Progenitor cell of endocrine pancreas (in vitro differentiated cells): Measurements from ENCODE around the gene BLZF1. TPM values are rescaled to one million over a fixed set of nuclear protein-coding genes. Genes with fewer than 3 reads are reported as not detected.

Experiments used
- DNase-seq: peaks from one replicate; pipeline ENCODE4 v3.0.0; 2021; ENCODE audit warnings: low spot score; ENCODE audit not compliant: unreplicated experiment
- H3K27ac Mint-ChIP-seq: 2 replicates; pipeline ENCODE4 v1.8.0; 2021; ENCODE audit warnings: mild to moderate bottlenecking, moderate library complexity, mixed read lengths
- H3K27me3 Mint-ChIP-seq: 2 replicates; pipeline ENCODE4 v1.8.0; 2021; ENCODE audit warnings: mixed read lengths
- H3K36me3 Mint-ChIP-seq: 2 replicates; pipeline ENCODE4 v1.8.0; 2022; ENCODE audit warnings: mixed read lengths; ENCODE audit not compliant: insufficient read depth
- H3K4me1 Mint-ChIP-seq: 2 replicates; pipeline ENCODE4 v1.8.0; 2021; ENCODE audit warnings: low read depth, mixed read lengths
- H3K4me3 Mint-ChIP-seq: 2 replicates; pipeline ENCODE4 v1.8.0; 2021; ENCODE audit warnings: low read depth, mild to moderate bottlenecking, moderate library complexity, mixed read lengths
- H3K9me3 Mint-ChIP-seq: 2 replicates; pipeline ENCODE4 v1.8.0; 2021; ENCODE audit warnings: low read depth, mixed read lengths
- total RNA-seq: library from RNA; stranded (reverse); gene quantifications from 2 replicates; pipeline ENCODE4 v1.2.1, GENCODE V29; 2021
- TF ChIP-seq, protein P1 (sequence below): fragments of 200-600 bp; sonication (generic); IDR thresholded peaks from one replicate; pipeline ENCODE4 v1.5.0; 2021; ENCODE audit warnings: antibody characterized with exemption, mild to moderate bottlenecking; ENCODE audit not compliant: unreplicated experiment

The BLZF1 gene
- total RNA-seq, 1 donor from 2014 or later = 18.6 TPM

DNA sequence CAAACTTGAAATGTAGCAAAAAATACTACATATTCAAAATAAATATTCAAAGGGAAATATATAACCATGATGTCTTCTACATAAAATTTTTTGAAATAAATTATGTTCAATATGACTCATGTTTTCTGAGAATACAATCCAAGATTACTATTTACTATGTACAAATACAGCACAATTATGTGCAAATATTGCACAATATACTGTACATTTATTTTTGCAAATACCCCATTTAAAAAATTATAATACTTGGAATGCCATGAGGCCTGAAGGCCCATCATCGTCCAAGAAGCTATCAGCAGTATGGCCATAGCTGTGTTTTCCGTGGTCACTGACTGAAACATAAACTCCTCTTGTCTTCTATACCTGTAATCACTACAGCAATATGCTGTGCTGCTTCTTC, 47.0 kb downstream of the BLZF1 start:
- Mint-ChIP-seq H3K4me3 (no peak overlapping the region), H3K9me3 (peaks cover 15% of the 10 kb centered on the region), H3K36me3 (peaks cover 19% of the 10 kb centered on the region), H3K27me3 (no peaks in the 10 kb centered on the region), H3K27ac (no peak overlapping the region), H3K4me1 (no peaks in the 10 kb centered on the region)
- DNase-seq = no peak
- TF ChIP-seq, protein P1, sequence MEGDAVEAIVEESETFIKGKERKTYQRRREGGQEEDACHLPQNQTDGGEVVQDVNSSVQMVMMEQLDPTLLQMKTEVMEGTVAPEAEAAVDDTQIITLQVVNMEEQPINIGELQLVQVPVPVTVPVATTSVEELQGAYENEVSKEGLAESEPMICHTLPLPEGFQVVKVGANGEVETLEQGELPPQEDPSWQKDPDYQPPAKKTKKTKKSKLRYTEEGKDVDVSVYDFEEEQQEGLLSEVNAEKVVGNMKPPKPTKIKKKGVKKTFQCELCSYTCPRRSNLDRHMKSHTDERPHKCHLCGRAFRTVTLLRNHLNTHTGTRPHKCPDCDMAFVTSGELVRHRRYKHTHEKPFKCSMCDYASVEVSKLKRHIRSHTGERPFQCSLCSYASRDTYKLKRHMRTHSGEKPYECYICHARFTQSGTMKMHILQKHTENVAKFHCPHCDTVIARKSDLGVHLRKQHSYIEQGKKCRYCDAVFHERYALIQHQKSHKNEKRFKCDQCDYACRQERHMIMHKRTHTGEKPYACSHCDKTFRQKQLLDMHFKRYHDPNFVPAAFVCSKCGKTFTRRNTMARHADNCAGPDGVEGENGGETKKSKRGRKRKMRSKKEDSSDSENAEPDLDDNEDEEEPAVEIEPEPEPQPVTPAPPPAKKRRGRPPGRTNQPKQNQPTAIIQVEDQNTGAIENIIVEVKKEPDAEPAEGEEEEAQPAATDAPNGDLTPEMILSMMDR = no peak

DNA sequence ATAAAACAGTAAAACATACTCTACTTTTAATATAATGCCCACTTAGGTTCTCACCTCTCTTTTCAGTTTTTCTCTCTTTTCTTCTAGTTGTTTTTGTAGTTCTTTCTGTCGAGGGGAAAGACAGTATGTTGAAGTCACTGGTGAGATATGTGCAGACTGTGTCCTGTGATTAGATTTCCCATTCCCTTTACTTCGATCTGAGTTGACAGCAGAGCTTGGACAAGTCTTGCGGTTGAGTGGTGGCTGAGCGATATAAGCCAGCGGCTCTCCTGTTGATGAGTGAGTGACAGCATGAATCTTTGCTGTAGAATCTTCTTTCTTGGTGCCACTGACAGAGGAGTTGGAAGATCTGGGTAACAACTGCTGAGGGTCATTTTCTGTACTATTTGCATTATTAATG, 53.3 kb downstream of the BLZF1 start:
- TF ChIP-seq, protein P1 = no peak
- Mint-ChIP-seq H3K4me1 (no peaks in the 10 kb centered on the region), H3K27me3 (no peaks in the 10 kb centered on the region), H3K27ac (no peak overlapping the region), H3K36me3 (peaks cover 5% of the 10 kb centered on the region), H3K4me3 (no peak overlapping the region), H3K9me3 (no peaks in the 10 kb centered on the region)
- DNase-seq = no peak

GRCh38 chr1:169426174-169426705, 58.2 kb downstream of the BLZF1 start:
- Mint-ChIP-seq H3K9me3 (peaks cover 5% of the 10 kb centered on the region), H3K36me3 (peaks cover 2% of the 10 kb centered on the region), H3K4me3 (peak overlapping the region; percentile 88), H3K4me1 (peaks cover 6% of the 10 kb centered on the region), H3K27me3 (peaks cover 19% of the 10 kb centered on the region), H3K27ac (no peak overlapping the region)
- TF ChIP-seq, protein P1 = no peak
- DNase-seq = no peak

GRCh38 chr1:169427081-169427641, 59.2 kb downstream of the BLZF1 start, which contains the start of gene CCDC181:
TSS of gene CCDC181 (minus strand) at chr1:169427474. CDS start at chr1:169424927, 2,547 bp downstream.
- Mint-ChIP-seq H3K4me1 (peaks cover 6% of the 10 kb centered on the region), H3K27ac (peak within 1 kb of the TSS; percentile 86), H3K27me3 (peaks cover 27% of the 10 kb centered on the region)

More at GRCh38 chr1:169427081-169427641, 59.2 kb downstream of the BLZF1 start, which contains the start of gene CCDC181:
- H3K9me3 Mint-ChIP-seq = peaks cover 10% of the 10 kb centered on the region
- TF ChIP-seq, protein P1 = no peak
- peak within 1 kb of the TSS; percentile 88 for H3K4me3 Mint-ChIP-seq
- peak; percentile 72 for DNase-seq
- H3K36me3 Mint-ChIP-seq = no peaks in the 10 kb centered on the region

Other genes starting within 250 kb of the BLZF1 start
- 32.7 and 39.4 TPM in 2 replicates for gene NME7, start 398 bp upstream of the BLZF1 start, total RNA-seq
- 7.3 and 8.2 TPM in 2 replicates for gene CCDC181, start 59.3 kb downstream of the BLZF1 start, total RNA-seq
- 18.1 and 19.5 TPM in 2 replicates for gene SLC19A2, start 117.7 kb downstream of the BLZF1 start, total RNA-seq
- gene F5, start 218.3 kb downstream of the BLZF1 start, total RNA-seq = 1.7 and 2.9 TPM in 2 replicates